Measurements from ENCODE around the gene CCT3. TPM values are rescaled to one million over a fixed set of nuclear protein-coding genes. Genes with fewer than 3 reads are reported as not detected.
A peak's percentile ranks its signal among the peaks of the same experiment; 100 is the strongest.

CCT3 gene
- polyA plus RNA-seq, 1 experiment = 359 TPM

GRCh38 chr1:156259805-156260204 is 78.3 kb downstream of the CCT3 start:
- DNase-seq (ENCODE audit: low read depth, low spot score) = no peak
- no peaks in the 10 kb centered on the region for H3K9me3 ChIP-seq (ENCODE audit: control insufficient read depth, insufficient read depth, low read length)

More at GRCh38 chr1:156259805-156260204, 78.3 kb downstream of the CCT3 start:
- POLR2A ChIA-PET = interaction anchor here (1.2 kb wide), 1 partner anchor 8 kb away, joined by 4 read pairs; no protein-coding TSS in a partner anchor
- H3K27ac ChIP-seq (ENCODE audit: low read depth, low read length) = no peak overlapping the region
- no peaks in the 10 kb centered on the region for H3K27me3 ChIP-seq (ENCODE audit: control insufficient read depth, insufficient read depth, low read length)
- H3K4me3 ChIP-seq (ENCODE audit: low read depth, low read length) = no peak overlapping the region
- peak; percentile 33 for TF ChIP-seq CTCF (IDR thresholded peaks at IDR 0.05; ENCODE audit: low read depth, low read length)
- CTCF ChIA-PET = interaction anchor here (0.7 to 0.8 kb wide), 5 partner anchors 8 to 164 kb away, joined by 3 to 5 read pairs (median 3); no protein-coding TSS in a partner anchor

Other genes starting within 250 kb of the CCT3 start
- gene LMNA, start 223.6 kb downstream of the CCT3 start, polyA plus RNA-seq (2011; rRNA removed) = 365 and 382 TPM in 2 replicates
- 0.58 and 0.60 TPM in 2 replicates for gene SEMA4A, start 184.7 kb downstream of the CCT3 start, polyA plus RNA-seq (2011; rRNA removed)
- 24.1 TPM in 2 replicates for gene SLC25A44, start 144.2 kb downstream of the CCT3 start, polyA plus RNA-seq (2011; rRNA removed)
- gene PMF1, start 125.3 kb downstream of the CCT3 start, polyA plus RNA-seq (2011; rRNA removed) = 43.5 and 53.3 TPM in 2 replicates
- 0.12 and 0.45 TPM in 2 replicates for gene BGLAP, start 96.1 kb downstream of the CCT3 start, polyA plus RNA-seq (2011; rRNA removed)
- 0.20 and 0.26 TPM in 2 replicates for gene PAQR6, start 90.2 kb downstream of the CCT3 start, polyA plus RNA-seq (2011; rRNA removed)
- 20.8 and 27.8 TPM in 2 replicates for gene SMG5, start 55.5 kb downstream of the CCT3 start, polyA plus RNA-seq (2011; rRNA removed)
- 1.6 and 1.8 TPM in 2 replicates for gene TMEM79, start 54.0 kb downstream of the CCT3 start, polyA plus RNA-seq (2011; rRNA removed)
- gene GLMP, start 42.6 kb downstream of the CCT3 start, polyA plus RNA-seq (2011; rRNA removed) = 25.5 and 36.4 TPM in 2 replicates
- not detected in 2 replicates for gene VHLL, start 39.0 kb downstream of the CCT3 start, polyA plus RNA-seq (2011; rRNA removed)
- gene TSACC, start 234 bp upstream of the CCT3 start, polyA plus RNA-seq (2011; rRNA removed) = 0.27 and 0.48 TPM in 2 replicates
- gene RHBG, start 30.9 kb upstream of the CCT3 start, polyA plus RNA-seq (2011; rRNA removed) = not detected in 2 replicates
- 9.9 and 14.5 TPM in 2 replicates for gene MEF2D, start 162.5 kb upstream of the CCT3 start, polyA plus RNA-seq (2011; rRNA removed)
- 6.2 and 6.3 TPM in 2 replicates for gene IQGAP3, start 234.3 kb upstream of the CCT3 start, polyA plus RNA-seq (2011; rRNA removed)
- not detected in 2 replicates for gene TTC24, start 241.4 kb upstream of the CCT3 start, polyA plus RNA-seq (2011; rRNA removed)